PC-9 (cell line): Measurements from ENCODE around the gene PPY.

Experiments used
- EZH2 ChIP-seq: fragments of 200-600 bp; sonication (generic); IDR thresholded peaks from 2 replicates; pipeline ENCODE4 v1.8.0; 2017; ENCODE audit warnings: antibody characterized with exemption, low read depth
- TF ChIP-seq, protein P1 (sequence below): fragments of 200-600 bp; sonication (generic); conservative IDR thresholded peaks from 2 replicates; pipeline ENCODE4 v1.6.1; 2017; ENCODE audit warnings: mixed run types, antibody characterized with exemption, mild to moderate bottlenecking, moderate library complexity

DNA sequence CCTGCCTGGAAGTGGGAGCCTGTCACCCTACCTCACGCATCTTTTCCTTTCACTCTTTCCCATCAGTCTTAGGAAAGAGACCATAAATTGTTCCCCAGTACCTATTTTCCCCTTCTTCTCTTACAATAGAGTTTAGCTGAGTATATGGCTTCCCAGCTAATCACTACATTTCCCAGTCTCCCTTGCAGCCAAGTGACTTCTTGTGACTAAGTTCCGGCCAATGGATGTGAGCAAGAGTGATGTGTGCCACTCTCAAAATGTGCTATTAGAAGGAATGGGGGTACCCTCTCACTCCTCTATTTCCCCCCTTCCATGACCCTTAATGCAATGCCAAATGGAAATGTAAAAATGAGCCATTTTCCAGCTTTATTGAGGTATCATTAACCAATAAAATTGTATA lies 19.7 kb upstream of the PPY start:
- TF ChIP-seq, protein P1, sequence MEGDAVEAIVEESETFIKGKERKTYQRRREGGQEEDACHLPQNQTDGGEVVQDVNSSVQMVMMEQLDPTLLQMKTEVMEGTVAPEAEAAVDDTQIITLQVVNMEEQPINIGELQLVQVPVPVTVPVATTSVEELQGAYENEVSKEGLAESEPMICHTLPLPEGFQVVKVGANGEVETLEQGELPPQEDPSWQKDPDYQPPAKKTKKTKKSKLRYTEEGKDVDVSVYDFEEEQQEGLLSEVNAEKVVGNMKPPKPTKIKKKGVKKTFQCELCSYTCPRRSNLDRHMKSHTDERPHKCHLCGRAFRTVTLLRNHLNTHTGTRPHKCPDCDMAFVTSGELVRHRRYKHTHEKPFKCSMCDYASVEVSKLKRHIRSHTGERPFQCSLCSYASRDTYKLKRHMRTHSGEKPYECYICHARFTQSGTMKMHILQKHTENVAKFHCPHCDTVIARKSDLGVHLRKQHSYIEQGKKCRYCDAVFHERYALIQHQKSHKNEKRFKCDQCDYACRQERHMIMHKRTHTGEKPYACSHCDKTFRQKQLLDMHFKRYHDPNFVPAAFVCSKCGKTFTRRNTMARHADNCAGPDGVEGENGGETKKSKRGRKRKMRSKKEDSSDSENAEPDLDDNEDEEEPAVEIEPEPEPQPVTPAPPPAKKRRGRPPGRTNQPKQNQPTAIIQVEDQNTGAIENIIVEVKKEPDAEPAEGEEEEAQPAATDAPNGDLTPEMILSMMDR = no peak
- TF ChIP-seq EZH2 = no peak
